Activated naive CD4-positive, alpha-beta T cell treated with anti-CD3 and anti-CD28 coated beads, Interleukin-2, amount 50 U/mL, for 16 hours (primary cell): ENCODE measurements around the gene FFAR4.

Experiments
- DNase-seq: peaks from one replicate; pipeline ENCODE4 v3.0.0-alpha.2; 2020

FFAR4 gene

DNA sequence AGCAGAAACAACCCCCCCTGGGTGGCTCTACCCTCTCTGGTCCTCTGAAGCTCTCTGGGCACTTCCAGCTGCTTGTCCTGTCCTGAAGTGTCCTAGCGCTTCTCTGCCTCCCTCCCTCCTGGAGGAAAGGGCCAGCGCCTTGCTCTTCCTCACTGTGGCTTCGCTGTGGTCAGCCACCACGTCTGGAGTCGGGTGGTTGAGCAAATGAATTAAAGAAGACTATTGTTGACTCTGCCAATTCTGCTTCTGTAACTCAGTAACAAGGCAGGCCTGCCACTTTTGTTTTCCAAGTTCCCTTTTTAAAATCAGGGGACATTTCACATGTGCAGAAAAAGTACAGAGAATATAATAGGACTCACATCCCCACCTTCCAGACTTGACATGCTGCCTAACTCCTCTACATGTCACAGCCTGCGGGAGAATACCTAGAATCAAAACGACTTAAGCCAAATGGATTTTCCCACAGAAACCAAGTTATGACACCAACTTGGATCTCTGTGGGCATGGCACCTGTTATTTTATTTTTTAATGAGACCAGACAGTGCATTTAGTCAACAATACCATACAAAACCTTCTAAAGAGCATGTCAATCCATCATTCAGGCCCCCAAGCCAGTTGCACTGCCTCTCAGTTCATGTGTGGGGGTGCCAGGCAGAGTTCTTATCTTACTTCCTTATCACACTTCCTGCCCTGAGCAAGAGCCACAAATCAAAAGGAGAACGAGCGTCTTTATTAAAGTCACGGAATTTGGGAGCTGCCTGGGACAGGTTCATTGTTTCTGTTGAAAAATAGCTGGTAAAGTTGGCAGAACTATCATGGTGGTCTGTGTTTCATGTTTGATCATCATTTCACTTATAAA, 6.8 kb downstream of the FFAR4 start:
- no peak for DNase-seq

DNA sequence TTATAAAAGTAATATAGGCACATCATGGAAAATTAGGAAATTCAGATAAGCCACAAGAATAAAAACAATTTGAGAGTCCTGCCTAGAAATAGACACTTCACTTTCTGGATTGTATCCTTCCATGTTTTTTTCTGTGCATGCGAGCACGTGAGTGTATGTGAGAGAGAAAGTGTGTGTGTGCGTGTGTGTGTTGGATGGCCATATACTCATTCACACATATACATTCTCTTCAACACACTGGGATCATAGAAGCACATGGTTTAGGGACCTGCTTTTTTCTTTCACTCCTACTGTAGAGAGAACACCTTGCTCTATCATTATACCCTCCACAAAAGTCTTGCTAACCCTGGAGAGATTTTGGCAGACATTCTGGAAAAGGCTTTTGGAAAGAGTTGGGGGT, 7.5 kb downstream of the FFAR4 start:
- no peak for DNase-seq

DNA sequence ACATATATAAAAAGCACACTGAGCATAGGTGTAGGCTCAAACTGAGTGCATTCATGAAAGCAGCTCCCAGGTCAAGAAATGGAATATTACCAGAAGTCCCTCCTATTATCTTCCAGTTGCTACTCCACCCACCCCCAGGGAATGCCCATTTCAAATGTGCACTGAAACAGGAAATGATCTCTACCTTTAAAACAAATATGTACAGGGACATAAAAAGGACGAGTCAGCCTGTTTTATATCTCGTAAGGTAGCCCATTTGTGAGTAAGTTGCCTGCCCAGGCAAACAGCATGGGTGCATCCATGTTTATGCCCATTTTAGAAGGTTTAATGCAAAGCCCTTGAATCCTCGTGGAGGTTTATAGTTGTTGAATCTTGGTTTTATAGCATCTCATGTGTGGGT, 10.4 kb downstream of the FFAR4 start:
- no peak for DNase-seq

DNA sequence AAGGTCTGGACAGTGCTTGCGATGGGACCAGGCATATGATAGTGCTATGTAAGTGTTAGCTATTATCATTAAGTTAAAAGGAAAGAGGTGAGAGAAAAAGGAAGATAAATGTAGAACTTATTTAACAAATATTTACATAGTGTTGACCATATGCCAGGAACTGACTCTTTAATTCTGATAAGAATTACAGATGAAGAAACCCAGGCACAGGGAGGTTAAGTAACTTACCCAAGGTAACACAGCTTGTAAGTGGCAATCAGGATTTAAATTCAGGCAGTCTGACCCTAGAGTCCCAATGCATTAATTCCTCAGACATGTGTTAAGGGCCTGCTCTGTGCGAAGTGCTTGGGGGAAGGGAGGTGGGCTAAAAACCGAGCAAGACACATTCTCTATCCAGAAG, 11.1 kb downstream of the FFAR4 start:
- DNase-seq = no peak

DNA sequence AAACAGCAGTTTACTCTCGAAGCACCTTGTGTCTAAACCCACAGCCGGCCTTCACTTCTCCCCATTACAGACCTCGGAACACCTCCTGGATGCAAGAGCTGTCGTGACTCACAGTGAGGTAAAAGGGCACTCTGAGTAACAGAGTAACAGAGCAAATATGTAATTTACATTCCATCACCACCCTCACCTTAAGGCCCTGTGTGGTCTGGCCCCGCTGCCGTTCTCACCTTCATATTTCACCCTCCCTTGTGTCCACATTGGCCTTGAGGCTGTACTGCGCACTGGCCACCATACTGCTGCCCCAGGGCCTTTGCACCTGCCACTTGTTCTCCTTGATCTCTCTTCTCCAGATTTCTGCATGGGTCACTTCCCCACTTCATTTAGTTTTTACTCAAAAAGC, 12.6 kb downstream of the FFAR4 start:
- DNase-seq = no peak

DNA sequence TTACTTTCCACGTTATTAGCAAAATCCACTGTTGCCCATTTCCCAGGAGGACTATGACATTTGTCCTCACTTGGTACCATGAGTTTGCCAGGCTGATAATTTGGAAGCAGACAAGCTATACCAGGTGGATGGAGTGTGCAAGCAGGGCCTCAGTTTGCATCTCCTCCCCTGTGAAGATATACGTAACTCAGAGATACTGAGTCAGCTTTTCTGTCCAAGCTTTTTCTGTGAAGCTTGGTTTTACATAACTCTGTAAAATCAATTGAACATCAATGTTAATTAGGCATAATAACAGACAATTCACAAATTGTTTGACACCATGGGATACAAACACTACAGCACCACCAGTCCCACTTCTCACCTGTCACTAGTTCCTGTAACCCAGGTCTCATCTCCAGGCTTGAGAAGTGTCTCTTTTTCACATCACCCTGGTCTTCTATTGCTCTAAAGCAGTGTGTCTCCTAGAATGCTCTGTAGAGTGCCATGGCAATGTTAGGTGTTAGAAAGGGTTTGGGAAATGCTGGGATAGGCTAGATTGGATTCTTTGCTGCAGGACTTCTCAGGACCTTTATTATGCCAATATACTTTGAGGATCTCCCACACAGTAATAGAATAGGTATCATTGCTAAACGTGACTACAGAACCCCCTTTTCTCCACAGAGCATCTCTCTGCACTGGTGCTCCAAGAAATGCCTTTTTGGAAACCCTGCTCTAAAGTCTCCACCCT, 13.7 kb downstream of the FFAR4 start:
- no peak for DNase-seq

DNA sequence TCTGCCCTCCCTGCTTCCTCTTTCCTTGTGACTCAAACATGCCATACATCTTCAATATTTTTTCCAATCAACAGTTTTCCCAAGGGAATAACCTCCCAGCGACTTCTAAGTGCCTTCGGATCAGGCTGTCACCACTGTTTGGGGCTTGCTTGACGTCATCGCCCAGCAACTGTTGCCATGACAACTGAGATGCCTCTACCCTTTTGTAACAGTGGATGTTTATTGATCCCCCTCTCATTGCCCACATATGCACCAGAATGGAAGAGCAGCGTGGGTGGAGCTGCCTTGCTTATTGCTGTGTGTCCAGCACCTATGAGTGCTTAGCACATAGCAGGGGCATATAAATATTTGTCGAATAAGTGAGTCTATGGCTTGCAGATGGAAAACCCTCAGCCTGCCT, 14.4 kb downstream of the FFAR4 start:
- DNase-seq = no peak

DNA sequence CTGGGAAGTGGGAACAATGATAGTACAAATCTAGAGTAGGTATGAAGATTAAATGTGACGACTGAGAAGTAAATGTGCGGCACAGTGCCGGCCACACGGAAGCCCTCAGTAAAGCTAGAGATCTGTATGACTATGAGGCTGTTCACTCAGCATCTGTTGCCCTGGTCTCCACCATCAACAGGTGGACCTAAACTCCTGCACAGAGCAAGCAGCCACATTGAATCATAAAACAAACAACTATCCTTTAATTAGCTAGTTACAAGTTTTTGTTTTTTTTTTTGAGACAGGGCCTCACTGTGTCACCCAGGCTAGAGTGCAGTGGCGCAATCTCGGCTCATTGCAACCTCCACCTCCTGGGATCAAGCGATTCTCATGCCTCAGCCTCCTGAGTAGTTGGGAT, 18.0 kb downstream of the FFAR4 start:
- no peak for DNase-seq

DNA sequence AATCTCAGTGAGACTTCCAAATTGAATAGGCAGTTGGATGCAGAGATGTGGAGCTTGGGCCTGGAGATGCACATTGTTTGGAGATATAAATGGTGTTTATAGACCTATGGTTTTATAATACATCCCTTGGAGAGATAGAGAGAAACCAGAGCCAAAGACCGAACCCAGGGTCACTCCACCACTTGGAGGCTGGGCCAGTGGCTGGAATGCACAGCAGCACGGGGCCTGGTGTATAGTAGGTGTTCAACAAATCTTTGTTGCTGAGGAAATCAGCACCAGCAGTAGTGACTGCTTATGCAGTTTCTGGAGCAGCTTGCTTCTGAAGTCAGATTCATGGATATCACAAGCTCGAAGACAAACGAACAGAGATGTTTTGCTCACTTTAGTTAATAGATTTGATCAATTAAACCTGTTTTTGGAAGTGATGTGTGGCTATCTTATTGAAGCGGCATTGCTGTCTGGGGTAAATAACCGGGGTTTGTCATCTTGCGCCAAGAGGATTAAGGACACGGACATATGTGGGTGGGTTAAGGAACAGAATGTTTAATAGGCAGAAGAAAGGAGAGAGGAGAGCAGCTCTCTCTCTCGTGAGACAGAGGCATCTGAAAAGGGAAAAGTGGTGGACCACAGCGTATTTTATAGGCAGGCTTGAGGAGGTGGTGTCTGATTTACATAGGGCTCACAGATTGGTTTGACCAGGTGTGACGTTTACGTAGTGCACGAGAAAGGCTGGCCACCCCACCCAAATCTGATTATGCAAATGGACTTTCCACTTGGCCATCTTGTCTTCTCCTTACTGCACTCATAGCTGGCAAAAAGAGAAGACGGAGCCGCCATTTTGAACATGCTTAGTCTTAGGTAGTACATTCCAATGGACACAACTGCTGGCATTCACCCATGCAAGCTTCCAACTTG, 23.4 kb downstream of the FFAR4 start:
- no peak for DNase-seq

DNA sequence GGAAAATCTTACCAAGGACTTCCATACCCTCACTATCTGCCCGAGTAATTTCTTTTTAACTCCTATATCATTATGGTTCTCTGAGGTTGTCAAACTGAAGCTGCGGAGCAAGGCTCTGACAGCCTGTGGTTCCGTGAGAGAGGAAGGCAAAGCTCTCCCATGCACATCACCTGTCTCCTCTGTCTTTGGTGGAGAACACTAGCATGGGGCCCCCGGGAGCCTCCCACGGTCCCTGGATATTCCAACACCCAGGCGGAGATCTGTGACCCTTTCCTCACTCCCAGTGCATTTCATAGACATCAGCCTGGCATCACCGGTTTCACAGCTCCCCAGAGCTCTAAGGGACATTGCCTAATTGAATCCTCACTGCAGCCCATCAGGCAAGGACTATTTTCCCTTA, 24.2 kb downstream of the FFAR4 start:
- no peak for DNase-seq

DNA sequence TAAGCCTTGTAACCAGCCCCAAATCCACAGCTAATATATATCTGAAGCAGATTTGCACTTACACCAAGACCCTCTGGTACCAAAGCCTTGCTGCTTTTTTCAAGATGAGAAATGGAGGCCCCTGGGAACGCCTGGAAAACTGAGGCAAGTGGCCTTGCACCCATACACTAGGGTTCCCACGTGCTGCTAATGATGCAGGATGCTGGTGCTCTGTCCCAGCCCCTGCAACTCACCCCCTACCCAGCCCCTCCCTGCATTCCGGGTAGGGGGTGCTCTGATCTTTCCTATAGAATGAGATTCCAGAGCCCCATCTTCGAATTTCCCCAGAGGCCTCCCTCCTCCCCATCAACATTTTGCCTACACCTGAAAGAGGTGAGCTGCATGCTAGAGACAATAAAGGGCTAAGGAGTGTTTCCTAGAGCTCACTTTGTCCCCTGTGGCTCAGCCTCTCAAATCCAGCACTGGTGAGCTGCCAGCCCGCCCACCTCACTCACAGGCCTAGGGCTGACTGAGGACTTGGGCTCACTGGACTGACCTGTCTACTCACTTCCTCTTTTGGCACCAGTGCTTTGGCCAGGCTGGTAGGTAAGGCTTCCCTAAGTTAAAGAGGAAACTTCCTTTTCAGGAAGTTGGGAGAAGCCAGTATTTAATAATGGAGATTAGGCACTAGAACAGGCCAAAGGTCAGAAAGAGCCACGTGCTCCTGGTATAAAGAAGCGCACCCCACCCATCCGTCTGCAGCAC, 24.8 kb downstream of the FFAR4 start:
- DNase-seq = no peak

DNA sequence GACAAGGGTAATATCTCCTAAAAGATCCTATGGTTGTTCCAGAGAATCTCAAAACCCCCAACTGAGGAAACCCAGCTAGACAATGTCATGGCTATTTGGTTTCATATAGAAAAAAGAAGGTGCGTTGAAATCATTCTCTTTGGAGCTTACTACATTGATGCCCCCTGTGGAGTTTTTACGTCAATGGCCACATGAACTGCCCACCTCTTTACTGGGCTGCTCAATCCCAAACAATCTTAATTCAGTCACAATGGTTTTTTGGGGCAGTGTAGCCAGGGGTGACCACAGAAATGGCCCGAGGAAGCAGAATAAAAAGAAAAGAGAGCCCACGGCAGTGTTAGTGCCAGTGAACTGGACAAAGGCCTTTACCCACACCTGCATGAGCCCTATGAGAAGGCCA, 26.8 kb downstream of the FFAR4 start:
- no peak for DNase-seq

DNA sequence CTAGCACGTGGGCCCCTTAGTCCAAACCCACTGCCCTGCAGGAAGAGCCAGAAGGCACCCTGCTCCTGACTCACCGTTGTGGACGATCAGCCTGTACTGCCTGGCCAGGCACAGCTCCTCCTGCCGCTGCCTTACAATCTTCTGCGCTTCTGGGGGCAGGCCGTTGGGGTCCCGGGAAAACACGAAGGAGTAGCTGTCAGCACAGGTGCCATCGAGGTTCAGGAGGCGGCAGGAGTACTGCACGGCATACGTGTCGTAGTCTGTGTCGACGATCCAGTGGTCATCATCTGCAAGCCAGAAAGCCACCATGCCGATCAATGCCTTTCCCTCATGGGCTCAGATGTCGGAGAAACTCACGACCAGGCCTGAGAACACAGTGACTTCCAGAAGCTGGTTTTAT, 27.3 kb downstream of the FFAR4 start:
- DNase-seq = no peak

DNA sequence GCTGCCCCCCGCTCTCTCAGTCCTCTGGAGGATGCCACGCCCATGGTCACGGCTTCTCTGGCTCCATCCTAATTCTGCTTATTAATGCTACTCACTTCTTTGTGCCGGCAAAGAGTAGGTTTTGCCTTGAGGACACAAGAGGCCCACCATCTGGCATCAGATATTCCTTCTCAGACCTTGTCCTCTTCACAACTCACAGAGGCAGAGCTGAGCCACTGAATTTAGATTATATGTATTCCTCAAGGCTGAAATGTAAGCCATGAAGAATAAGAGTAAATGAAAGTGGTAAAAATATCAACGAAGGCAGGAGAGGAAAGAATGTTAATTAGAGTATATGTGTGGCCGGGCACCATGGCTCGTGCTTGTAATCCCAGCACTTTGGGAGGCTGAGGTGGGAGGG, 28.1 kb downstream of the FFAR4 start:
- no peak for DNase-seq

DNA sequence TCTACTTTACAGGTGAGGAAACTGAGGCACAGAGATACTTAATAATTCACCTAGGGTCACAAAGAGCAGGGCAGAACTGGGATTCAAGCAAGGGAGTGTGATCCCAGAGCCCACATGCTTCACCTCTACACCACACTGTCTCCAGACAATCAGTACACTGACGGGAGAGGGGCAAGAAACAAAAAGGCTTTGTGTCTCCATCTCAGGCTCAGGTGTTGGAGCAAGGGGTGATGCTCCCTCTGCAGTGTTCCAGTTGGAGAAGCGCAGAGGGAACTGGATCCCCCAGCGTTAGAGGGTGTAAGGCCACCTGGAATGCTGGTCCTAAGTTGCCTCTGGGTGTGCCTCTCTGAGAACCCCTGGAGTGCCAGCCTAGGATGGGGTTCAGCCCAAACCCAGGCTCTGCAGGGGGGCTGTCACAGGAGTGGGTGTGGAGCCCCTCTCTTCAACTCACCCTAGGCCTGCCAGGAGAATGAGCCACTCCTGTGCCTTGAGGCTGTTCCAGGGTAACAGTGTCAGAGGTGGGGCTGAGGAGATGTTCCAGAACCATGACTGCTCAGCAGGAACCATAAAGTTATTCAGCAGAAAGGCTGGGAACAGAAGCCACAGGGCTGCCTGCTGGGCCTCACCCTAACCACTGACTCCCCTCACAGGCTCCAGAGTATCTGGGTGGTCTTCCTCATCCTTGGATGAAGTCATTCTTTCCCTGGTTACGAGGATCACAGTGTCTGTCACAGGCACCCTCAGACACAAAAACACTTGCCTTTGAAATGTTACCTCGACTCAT, 29.1 kb downstream of the FFAR4 start:
- no peak for DNase-seq

DNA sequence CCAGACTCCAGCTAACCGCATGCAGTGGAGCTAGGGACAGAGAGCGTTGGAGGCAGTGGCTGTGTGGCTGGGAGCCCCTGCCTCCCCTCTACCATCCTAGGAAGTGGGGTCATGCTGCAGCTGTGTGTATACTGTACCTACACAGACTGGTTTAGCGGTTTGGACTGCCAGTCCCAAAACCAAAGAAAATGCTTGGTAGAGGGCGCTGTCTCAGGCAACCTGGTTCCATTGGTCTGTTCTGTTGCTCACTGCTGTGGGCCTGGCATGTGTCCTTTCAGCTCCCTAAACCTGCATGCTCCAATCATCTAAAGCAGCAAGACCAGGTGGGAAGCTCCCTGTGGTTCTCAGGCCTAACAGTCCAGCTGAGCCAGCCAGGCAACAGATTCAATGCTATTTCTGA, 30.1 kb downstream of the FFAR4 start:
- DNase-seq = no peak

DNA sequence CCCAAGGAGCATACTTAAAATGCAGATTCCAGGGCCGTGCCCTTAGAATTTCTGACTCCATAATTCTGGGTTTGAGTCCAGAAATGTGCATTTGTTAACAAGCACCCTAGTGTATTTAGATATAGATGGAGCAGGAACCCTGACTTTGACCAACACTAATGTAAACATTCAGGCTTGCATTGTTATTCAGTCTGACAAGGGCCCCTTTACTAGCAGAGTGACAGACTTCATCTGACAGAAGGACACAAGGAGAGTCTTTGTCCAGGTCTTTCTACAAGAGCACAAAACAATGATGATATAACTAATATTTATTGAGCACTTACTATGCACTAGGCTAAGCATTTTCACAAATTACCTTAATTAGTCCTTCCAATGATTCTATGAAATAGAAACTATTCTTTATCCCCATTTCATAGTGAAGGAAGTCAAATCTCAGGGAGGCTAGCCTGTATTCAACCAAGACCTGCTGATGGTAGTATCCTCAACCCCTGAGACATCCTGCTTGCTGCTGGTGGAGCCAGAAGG, 30.7 kb downstream of the FFAR4 start:
- no peak for DNase-seq

DNA sequence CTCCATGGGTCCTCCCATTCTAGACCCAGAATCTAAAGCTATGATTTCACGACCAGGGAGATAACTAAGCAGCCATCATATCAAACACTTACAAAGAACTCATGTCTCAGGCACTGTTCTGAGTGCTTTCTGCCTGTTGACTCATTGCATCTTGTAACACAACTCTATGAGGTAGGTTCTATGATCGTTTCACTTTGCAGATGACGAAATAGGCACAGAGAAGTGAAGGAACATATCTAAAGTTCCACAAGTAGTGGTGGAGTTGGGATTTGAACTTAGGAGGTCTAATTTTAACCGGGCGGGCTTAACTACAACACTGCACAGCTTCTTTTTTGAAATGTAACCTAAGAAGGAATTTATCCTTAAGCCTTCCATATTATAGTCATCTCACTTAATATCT, 31.7 kb downstream of the FFAR4 start:
- DNase-seq = no peak

DNA sequence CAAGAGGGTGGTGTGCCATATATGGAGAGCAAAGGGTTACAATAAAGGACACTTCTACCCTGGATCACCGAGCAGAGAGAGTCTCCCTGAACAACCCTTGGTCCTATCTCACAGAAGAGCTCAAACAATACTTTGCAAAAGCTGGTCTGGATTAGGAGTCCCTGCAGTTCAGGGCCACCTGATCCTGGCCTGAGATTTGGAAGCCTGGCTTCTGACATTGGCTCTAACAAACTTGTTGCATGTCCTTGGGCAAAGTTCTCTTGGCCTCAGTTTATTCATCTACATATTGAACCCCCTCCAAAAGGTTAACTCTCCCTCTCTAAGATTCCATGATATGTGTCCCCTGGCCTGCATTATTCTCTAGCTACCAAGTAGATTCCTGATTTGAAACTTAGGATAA, 32.9 kb downstream of the FFAR4 start:
- no peak for DNase-seq

DNA sequence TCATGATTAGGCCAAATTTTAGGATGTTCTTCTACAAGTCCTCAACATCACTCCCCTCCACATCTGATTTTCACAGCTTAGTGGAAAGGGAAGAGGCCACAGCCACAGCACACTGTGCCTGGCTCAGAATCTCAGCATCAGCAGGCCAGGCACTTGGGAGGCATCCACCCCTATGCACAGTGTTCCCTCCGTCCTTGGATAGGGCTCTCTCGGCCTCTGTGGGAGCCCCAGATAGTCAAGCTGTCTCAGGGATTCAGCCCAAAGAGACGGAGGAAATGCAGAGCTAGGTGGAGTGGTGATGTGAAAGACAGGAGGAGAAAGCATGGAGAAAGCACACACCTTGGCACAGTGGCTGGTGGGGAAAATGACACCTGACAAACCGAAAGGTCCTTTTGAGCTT, 33.3 kb downstream of the FFAR4 start:
- DNase-seq = no peak

DNA sequence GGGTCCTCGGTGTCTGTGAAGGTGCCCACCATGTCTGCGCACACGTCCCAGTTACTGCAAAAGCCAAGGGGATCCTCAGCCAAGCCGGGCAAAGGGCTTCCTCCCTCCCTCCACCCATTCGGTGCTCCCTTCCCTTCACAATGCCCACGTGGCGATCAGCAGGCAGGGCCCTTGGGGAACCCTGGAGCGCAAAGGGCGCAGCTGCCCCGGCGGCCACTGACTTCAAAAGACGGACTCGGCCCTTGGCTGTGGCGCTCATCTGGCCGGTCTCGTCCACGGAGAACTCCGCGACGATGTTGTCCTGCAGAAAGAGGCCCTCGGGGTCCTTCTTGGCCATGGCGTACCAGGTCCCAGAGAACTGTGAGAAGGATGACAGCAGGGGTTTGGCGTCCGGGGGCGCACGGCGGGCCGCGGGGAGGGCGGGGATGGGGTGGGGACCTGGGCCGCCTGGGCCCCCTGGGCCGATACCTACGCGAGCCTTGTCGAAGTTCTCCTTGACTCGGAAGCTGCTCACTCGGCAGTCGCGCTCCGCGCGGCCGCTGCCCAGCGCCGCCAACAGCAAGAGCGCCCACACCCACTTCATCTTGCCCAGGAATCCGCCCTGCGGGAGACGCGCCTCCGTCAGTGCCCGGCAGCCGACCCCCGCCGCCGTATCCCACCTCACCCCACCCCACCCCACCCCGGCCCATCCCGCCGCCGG, 34.1 kb downstream of the FFAR4 start:
- DNase-seq = no peak
